ENCODE results near the gene DST. TPM values are rescaled to one million over a fixed set of nuclear protein-coding genes. Genes with fewer than 3 reads are reported as not detected.

Gene DST
- total and polyA plus RNA-seq, 2 donors (not counting 1 experiment from before 2014, with no cell fraction given) = 1.5 to 1.9 TPM

DNA sequence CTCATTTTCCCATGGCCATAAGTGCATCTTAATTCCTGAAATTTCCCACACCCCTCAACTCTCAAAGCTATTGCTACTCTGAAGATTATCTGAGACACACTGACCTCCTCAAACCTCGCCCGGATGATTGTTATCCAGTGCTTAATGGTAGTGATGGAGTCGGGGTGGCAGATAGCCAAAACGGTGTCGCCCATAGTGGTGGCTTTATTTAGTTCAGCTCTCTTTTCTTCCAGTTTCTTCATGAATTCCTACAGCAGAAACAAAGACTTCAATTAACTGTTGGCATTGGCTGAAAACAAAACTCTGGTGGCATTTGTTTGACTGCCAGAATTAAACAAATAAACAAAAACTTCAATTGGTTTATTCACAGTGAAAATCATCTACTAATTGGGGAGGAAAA lies 165.4 kb downstream of the DST start:
- ChIA-PET CTCF (no interaction called here), POLR2A (no interaction called here)
- WGBS (ENCODE audit: insufficient coverage) = no CpG with 5 or more reads among the region's 5 CpGs
- Histone ChIP-seq H3K9ac (ENCODE audit: low read length) (no peak overlapping the region), H2AFZ (ENCODE audit: insufficient read depth, low read depth, low read length, poor library complexity, severe bottlenecking) (no peak overlapping the region), H3K36me3 (replicated peaks in 1 of 2; ENCODE audit: control extremely low read depth in 1 of 2, control insufficient read depth in 1 of 2, extremely low read depth in 1 of 2, insufficient read depth in 2 of 2, low read length in 1 of 2) (no peaks in the 10 kb centered on the region), H3K27ac (ENCODE audit: low read length in 2 of 2) (no peak overlapping the region), H3K4me1 (ENCODE audit: control insufficient read depth in 2 of 2, insufficient read depth in 2 of 2, low read length in 2 of 2) (no peaks in the 10 kb centered on the region), H3K4me2 (replicated peaks; ENCODE audit: low read depth, low read length, poor library complexity, severe bottlenecking) (no peak overlapping the region), H3K27me3 (replicated peaks in 1 of 4; ENCODE audit: control extremely low read depth in 1 of 4, control insufficient read depth in 3 of 4, insufficient read depth in 4 of 4, low read length in 3 of 4) (no peaks in the 10 kb centered on the region), H4K20me1 (ENCODE audit: control insufficient read depth, insufficient read depth, low read length, poor library complexity, severe bottlenecking) (no peaks in the 10 kb centered on the region), H3K4me3 (ENCODE audit: control extremely low read depth in 1 of 5, extremely low read depth in 1 of 5, insufficient read depth in 1 of 5, low read depth in 2 of 5, low read length in 4 of 5) (no peak overlapping the region), H3K79me2 (ENCODE audit: control insufficient read depth, insufficient read depth, low read length) (no peaks in the 10 kb centered on the region), H3K9me3 (ENCODE audit: control extremely low read depth in 1 of 3, control insufficient read depth in 2 of 3, insufficient read depth in 1 of 3, low read length in 2 of 3) (no peaks in the 10 kb centered on the region)
- Mint-ChIP-seq H3K27ac (no peak overlapping the region), H3K27me3 (no peaks in the 10 kb centered on the region), H3K4me1 (no peaks in the 10 kb centered on the region), H3K4me3 (no peak overlapping the region), H3K9me3 (ENCODE audit: insufficient read depth) (peaks cover 4% of the 10 kb centered on the region)
- no peak for TF ChIP-seq EZH2 (IDR thresholded peaks at IDR 0.05; ENCODE audit: borderline replicate concordance, insufficient read depth, low read depth, low read length, poor library complexity, severe bottlenecking)
- TF ChIP-seq, protein P1, sequence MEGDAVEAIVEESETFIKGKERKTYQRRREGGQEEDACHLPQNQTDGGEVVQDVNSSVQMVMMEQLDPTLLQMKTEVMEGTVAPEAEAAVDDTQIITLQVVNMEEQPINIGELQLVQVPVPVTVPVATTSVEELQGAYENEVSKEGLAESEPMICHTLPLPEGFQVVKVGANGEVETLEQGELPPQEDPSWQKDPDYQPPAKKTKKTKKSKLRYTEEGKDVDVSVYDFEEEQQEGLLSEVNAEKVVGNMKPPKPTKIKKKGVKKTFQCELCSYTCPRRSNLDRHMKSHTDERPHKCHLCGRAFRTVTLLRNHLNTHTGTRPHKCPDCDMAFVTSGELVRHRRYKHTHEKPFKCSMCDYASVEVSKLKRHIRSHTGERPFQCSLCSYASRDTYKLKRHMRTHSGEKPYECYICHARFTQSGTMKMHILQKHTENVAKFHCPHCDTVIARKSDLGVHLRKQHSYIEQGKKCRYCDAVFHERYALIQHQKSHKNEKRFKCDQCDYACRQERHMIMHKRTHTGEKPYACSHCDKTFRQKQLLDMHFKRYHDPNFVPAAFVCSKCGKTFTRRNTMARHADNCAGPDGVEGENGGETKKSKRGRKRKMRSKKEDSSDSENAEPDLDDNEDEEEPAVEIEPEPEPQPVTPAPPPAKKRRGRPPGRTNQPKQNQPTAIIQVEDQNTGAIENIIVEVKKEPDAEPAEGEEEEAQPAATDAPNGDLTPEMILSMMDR (IDR thresholded peaks at IDR 0.05) = no peak
- ATAC-seq (ENCODE audit: low read depth) (no peak), DNase-seq (no peak)
- intact Hi-C loops (cut with micrococcal nuclease) = no loop called here

GRCh38 chr6:56475736-56476457 lies 166.8 kb downstream of the DST start:
- TF ChIP-seq EZH2 (IDR thresholded peaks at IDR 0.05; ENCODE audit: borderline replicate concordance, insufficient read depth, low read depth, low read length, poor library complexity, severe bottlenecking) = no peak
- CTCF ChIA-PET = no interaction called here

More at GRCh38 chr6:56475736-56476457, 166.8 kb downstream of the DST start:
- H2AFZ ChIP-seq (ENCODE audit: insufficient read depth, low read depth, low read length, poor library complexity, severe bottlenecking) = no peak overlapping the region
- no peak for ATAC-seq (ENCODE audit: low read depth)
- no peaks in the 10 kb centered on the region for H3K4me1 Mint-ChIP-seq
- H3K36me3 ChIP-seq (replicated peaks in 1 of 2; ENCODE audit: control extremely low read depth in 1 of 2, control insufficient read depth in 1 of 2, extremely low read depth in 1 of 2, insufficient read depth in 2 of 2, low read length in 1 of 2) = no peaks in the 10 kb centered on the region
- H3K79me2 ChIP-seq (ENCODE audit: control insufficient read depth, insufficient read depth, low read length) = no peaks in the 10 kb centered on the region
- H3K27me3 Mint-ChIP-seq = no peaks in the 10 kb centered on the region
- H3K27ac ChIP-seq (ENCODE audit: low read length in 2 of 2) = no peak overlapping the region
- intact Hi-C loops (cut with micrococcal nuclease) = no loop called here
- H3K9me3 Mint-ChIP-seq (ENCODE audit: insufficient read depth) = peaks cover 4% of the 10 kb centered on the region
- no peak for DNase-seq
- no peak overlapping the region for H3K9ac ChIP-seq (ENCODE audit: low read length)
- POLR2A ChIA-PET = no interaction called here
- no peak overlapping the region for H3K27ac Mint-ChIP-seq
- 77% methylated on average over 4 of the region's 4 CpGs for WGBS (ENCODE audit: insufficient coverage)
- H3K4me2 ChIP-seq (replicated peaks; ENCODE audit: low read depth, low read length, poor library complexity, severe bottlenecking) = no peak overlapping the region
- H3K4me3 Mint-ChIP-seq = no peak overlapping the region
- no peaks in the 10 kb centered on the region for H3K27me3 ChIP-seq (replicated peaks in 1 of 4; ENCODE audit: control extremely low read depth in 1 of 4, control insufficient read depth in 3 of 4, insufficient read depth in 4 of 4, low read length in 3 of 4)
- H4K20me1 ChIP-seq (ENCODE audit: control insufficient read depth, insufficient read depth, low read length, poor library complexity, severe bottlenecking) = no peaks in the 10 kb centered on the region
- H3K9me3 ChIP-seq (ENCODE audit: control extremely low read depth in 1 of 3, control insufficient read depth in 2 of 3, insufficient read depth in 1 of 3, low read length in 2 of 3) = no peaks in the 10 kb centered on the region
- no peak overlapping the region for H3K4me3 ChIP-seq (ENCODE audit: control extremely low read depth in 1 of 5, extremely low read depth in 1 of 5, insufficient read depth in 1 of 5, low read depth in 2 of 5, low read length in 4 of 5)
- no peaks in the 10 kb centered on the region for H3K4me1 ChIP-seq (ENCODE audit: control insufficient read depth in 2 of 2, insufficient read depth in 2 of 2, low read length in 2 of 2)

All from B cell (primary cell).